PFSK-1 (cell line): Measurements from ENCODE around the gene RFX4.

ENCODE experiments used
- FOXP2 ChIP-seq: optimal IDR thresholded peaks from 2 replicates; pipeline ENCODE3; 2011; ENCODE audit warnings: borderline replicate concordance, control low read depth, inconsistent platforms; ENCODE audit not compliant: insufficient read depth; ENCODE audit errors: extremely low read length, extremely low read depth
- POLR2AphosphoS5 ChIP-seq: IDR thresholded peaks from 2 replicates; pipeline ENCODE4 v1.6.1; 2012; ENCODE audit warnings: low read depth, mild to moderate bottlenecking, control low read depth, low read length, moderate library complexity
- REST ChIP-seq, 2 experiments: IDR thresholded peaks; 2 replicates each; pipeline versions ENCODE4 v1.6.1 to v1.8.0; 2011 to 2012; ENCODE audit warnings: low read depth in 2 of 2, low read length in 2 of 2, control low read depth in 1 of 2, inconsistent platforms in 1 of 2, mild to moderate bottlenecking in 1 of 2, moderate library complexity in 1 of 2; ENCODE audit not compliant: insufficient read depth in 1 of 2
- SIN3A ChIP-seq: IDR thresholded peaks from 2 replicates; pipeline ENCODE4 v1.6.1; 2012; ENCODE audit warnings: mild to moderate bottlenecking, low read length, moderate library complexity, borderline replicate concordance; ENCODE audit not compliant: insufficient read depth
- TAF1 ChIP-seq: IDR thresholded peaks from 2 replicates; pipeline ENCODE4 v1.6.1; 2012; ENCODE audit warnings: low read length, control low read depth, borderline replicate concordance; ENCODE audit not compliant: insufficient read depth

GRCh38 chr12:106722837-106723236 is 140.0 kb downstream of the RFX4 start:
- TF ChIP-seq TAF1 (no peak), POLR2AphosphoS5 (no peak), REST (IDR thresholded peaks at IDR 0.05; ENCODE audit: insufficient read depth in 1 of 2, low read depth in 2 of 2, low read length in 2 of 2) (no peak), SIN3A (no peak), FOXP2 (no peak)
